RWPE2 (cell line): Measurements from ENCODE around the gene YPEL1.

Experiments used
- ATAC-seq: fragments of 200-7000 bp; cut with Tn5 transposase; 3 replicates; pipeline ENCODE4 v1.9.1; 2021; ENCODE audit warnings: low read depth
- DNase-seq: peaks from one replicate; pipeline ENCODE4 v3.0.0-alpha.2; 2020; ENCODE audit warnings: low spot score
- H3K27ac ChIP-seq: fragments of 450-650 bp; 2 replicates; pipeline ENCODE4 v1.5.1; 2017; ENCODE audit warnings: mild to moderate bottlenecking; ENCODE audit not compliant: poor library complexity, severe bottlenecking
- H3K27me3 ChIP-seq: fragments of 250-450 bp; sonication (Bioruptor Pico); 2 replicates; pipeline ENCODE4 v1.5.1; 2021; ENCODE audit warnings: mild to moderate bottlenecking, moderate library complexity; ENCODE audit not compliant: insufficient read depth, poor library complexity, severe bottlenecking
- H3K36me3 ChIP-seq: fragments of 250-450 bp; sonication (Bioruptor Pico); 2 replicates; pipeline ENCODE4 v1.5.1; 2020; ENCODE audit warnings: low read depth, mild to moderate bottlenecking, moderate library complexity
- H3K4me1 ChIP-seq: fragments of 250-450 bp; sonication (Bioruptor Pico); 2 replicates; pipeline ENCODE4 v1.5.1; 2021; ENCODE audit warnings: mild to moderate bottlenecking, moderate library complexity; ENCODE audit not compliant: insufficient read depth, poor library complexity, severe bottlenecking
- H3K4me3 ChIP-seq: fragments of 250-450 bp; sonication (Bioruptor Pico); 2 replicates; pipeline ENCODE4 v1.5.1; 2021; ENCODE audit warnings: mild to moderate bottlenecking, moderate library complexity; ENCODE audit not compliant: severe bottlenecking
- H3K9me3 ChIP-seq: fragments of 250-450 bp; sonication (Bioruptor Pico); 2 replicates; pipeline ENCODE4 v1.5.1; 2021; ENCODE audit warnings: mild to moderate bottlenecking, moderate library complexity; ENCODE audit not compliant: severe bottlenecking
- TF ChIP-seq, protein P1 (sequence below): fragments of 450-650 bp; IDR thresholded peaks from one replicate; pipeline ENCODE4 v1.5.1; 2017; ENCODE audit warnings: mild to moderate bottlenecking, moderate library complexity; ENCODE audit not compliant: poor library complexity, severe bottlenecking

Gene YPEL1, protein sequence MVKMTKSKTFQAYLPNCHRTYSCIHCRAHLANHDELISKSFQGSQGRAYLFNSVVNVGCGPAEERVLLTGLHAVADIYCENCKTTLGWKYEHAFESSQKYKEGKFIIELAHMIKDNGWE

DNA sequence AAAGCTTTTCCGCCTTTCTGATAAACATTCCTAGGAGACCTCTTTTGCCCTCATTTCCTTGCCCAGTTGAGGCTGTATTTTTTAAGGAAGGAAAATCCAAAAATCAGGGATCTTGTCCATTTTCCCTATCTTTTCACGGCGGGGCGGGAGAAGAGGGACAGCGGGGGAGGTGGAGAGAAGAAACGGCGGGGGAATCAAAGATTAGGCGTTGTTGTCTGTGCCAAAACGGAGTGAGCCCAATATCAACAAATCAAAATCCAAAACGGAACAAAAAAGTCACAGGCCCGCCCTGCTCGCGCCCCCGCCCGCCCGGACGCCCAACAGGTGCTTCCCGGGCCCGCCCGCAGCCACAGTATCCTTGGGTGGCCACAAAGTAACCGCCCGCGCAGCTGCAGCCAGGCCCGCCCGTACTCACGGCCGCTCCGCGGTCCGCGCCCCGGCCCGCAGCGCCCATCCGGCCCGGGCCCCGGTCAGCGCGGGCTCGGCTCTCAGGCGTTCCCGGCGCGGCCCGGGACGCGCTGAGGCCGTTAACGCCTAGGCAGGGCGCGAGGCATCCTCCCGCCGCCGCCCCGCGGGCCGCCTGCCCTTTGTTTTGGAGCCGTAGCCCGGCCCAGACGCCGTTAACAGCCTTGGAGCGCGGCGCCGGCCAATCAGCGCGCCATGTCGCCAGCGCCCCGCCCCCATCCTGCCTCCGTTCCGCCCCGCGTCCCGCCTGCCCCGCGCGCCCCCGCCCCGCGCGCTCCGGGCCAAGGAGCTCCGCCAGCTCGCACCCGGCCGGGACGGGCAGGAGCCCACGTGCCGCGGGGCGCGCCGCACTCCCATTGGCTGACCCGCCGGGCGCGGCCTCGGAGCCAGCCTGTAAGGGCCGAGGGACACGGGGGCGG, at the start of gene YPEL1:
Gene YPEL1 (minus strand): TSS at position 595 of the 884 bp plus-strand sequence. CDS start 25,050 bp downstream, outside the sequence.
- Histone ChIP-seq H3K27me3 (no peaks in the 10 kb centered on the region), H3K4me1 (peaks cover 5% of the 10 kb centered on the region), H3K36me3 (no peaks in the 10 kb centered on the region), H3K9me3 (peaks cover 2% of the 10 kb centered on the region), H3K4me3 (peak within 1 kb of the TSS; percentile 53), H3K27ac (no peak within 1 kb of the TSS)
- DNase-seq, result peak; percentile 89
- TF ChIP-seq, protein P1, sequence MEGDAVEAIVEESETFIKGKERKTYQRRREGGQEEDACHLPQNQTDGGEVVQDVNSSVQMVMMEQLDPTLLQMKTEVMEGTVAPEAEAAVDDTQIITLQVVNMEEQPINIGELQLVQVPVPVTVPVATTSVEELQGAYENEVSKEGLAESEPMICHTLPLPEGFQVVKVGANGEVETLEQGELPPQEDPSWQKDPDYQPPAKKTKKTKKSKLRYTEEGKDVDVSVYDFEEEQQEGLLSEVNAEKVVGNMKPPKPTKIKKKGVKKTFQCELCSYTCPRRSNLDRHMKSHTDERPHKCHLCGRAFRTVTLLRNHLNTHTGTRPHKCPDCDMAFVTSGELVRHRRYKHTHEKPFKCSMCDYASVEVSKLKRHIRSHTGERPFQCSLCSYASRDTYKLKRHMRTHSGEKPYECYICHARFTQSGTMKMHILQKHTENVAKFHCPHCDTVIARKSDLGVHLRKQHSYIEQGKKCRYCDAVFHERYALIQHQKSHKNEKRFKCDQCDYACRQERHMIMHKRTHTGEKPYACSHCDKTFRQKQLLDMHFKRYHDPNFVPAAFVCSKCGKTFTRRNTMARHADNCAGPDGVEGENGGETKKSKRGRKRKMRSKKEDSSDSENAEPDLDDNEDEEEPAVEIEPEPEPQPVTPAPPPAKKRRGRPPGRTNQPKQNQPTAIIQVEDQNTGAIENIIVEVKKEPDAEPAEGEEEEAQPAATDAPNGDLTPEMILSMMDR, result no peak
- ATAC-seq, result peak; percentile 91

DNA sequence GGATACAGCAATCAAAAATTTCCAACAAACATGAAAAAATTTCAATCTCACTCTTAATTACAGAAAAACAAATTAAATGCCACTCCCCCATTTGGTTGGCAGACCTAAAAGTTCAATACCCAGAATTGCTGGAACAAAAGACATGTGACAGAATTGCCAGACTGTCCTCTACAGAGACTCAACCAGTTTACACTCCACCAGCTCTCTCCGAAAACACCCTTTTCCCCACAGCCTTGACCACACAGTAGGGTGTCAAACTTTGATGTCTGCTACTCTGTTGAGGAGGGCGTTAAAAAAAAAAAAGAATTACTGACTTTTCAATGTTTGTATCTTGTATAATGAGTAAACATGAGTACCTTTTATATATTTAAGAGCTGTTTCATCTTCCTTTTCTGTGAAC, 44.7 kb upstream of the YPEL1 start:
- TF ChIP-seq, protein P1, result no peak
- Histone ChIP-seq H3K27ac (no peak overlapping the region), H3K4me3 (no peak overlapping the region), H3K27me3 (no peaks in the 10 kb centered on the region), H3K9me3 (peaks cover 4% of the 10 kb centered on the region), H3K36me3 (peaks cover 26% of the 10 kb centered on the region), H3K4me1 (no peaks in the 10 kb centered on the region)
- DNase-seq (no peak), ATAC-seq (no peak)

DNA sequence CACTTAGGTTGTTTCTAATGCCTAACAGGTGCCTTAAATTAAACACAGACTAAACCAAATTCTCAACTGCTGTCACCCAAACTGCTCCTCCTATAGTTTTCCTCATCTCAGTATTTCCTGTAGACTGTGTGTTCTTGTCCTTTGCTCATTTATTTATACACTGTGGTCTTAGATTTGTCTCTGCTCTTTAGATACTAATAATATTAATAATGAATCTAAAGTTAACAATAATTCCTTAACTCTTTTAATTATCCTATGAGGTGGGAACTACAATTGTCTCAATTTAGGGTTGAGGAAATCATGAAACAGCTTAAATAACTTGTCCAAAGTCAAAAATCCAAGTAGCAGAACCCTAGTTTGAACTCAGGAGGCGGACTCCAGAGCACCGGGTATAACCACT, 43.9 kb upstream of the YPEL1 start:
- Histone ChIP-seq H3K4me3 (no peak overlapping the region), H3K27ac (no peak overlapping the region), H3K4me1 (no peaks in the 10 kb centered on the region), H3K36me3 (peaks cover 18% of the 10 kb centered on the region), H3K27me3 (no peaks in the 10 kb centered on the region), H3K9me3 (peaks cover 4% of the 10 kb centered on the region)
- TF ChIP-seq, protein P1, result no peak
- ATAC-seq (no peak), DNase-seq (no peak)

DNA sequence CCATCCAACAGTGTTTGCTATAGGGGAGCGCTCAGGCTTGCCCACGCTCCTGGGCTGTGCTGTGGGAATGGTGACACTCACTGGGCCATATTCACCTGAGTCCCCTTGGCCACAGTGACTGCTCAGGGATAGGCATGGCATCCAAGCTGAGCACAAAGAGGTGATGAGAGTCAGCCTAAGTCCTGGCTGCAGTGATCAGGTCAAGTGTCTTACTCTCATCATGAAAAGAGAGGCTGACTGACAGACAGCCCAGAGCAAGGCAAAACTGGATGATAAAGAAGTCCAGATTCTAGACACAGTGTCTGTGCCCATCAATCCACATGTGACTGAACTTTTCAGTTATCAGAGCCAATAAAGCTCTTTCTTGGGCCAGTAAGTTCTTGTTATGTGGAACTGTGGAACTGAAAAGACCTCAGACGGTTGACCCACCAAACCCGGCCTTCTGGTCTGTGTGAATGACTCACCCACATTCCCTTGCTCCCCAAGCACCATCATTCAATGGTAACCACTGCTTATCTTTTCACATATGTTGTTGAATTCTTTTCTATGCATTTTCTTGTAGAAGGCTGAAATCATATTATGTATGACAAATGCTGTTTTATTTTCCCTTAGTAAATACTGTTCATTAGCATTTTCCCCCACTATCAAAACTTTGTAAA, 43.2 kb upstream of the YPEL1 start:
- H3K4me3 ChIP-seq, result no peak overlapping the region
- H3K9me3 ChIP-seq, result peaks cover 4% of the 10 kb centered on the region
- H3K27ac ChIP-seq, result no peak overlapping the region
- ATAC-seq, result no peak
- H3K4me1 ChIP-seq, result no peaks in the 10 kb centered on the region
- TF ChIP-seq, protein P1, result no peak
- DNase-seq, result no peak
- H3K27me3 ChIP-seq, result no peaks in the 10 kb centered on the region
- peaks cover 19% of the 10 kb centered on the region for H3K36me3 ChIP-seq
